ENCODE measurements around the gene STX3. TPM values are rescaled to one million over a fixed set of nuclear protein-coding genes. Genes with fewer than 3 reads are reported as not detected.

The STX3 gene
- total RNA-seq: 10 to 100 TPM in 1 of 4 donors, 1 to 10 TPM in 3; 7.3 to 11.1 (median 9.4) TPM
- polyA plus RNA-seq: 1 to 10 TPM; 3.8 to 6.1 (median 4.7) TPM
- long read RNA-seq, donor 1, transcript STX3-201 (11 exons, 3,299 nt): major isoform, 9 of 17 reads
- long read RNA-seq, donor 1, transcript STX3-203 (10 exons, 1,571 nt): minor isoform, 5 of 17 reads
- long read RNA-seq, donor 1, partial matches to known transcripts: 0 of 17 reads
- long read RNA-seq, donor 1, other reads (novel, unspliced or antisense): 3 of 17 reads
- long read RNA-seq, donor 2, transcript STX3-203 (10 exons, 1,571 nt): major isoform, 7 of 38 reads
- long read RNA-seq, donor 2, transcript STX3-201 (11 exons, 3,299 nt): minor isoform, 5 of 38 reads
- long read RNA-seq, donor 2, partial matches to known transcripts: 0 of 38 reads
- long read RNA-seq, donor 2, other reads (novel, unspliced or antisense): 26 of 38 reads

- Histone ChIP-seq H3K36me3 (ENCODE audit: insufficient read depth in 1 of 2, low read depth in 1 of 2) (no peaks in the 10 kb centered on the region), H3K4me1 (peaks cover 15% of the 10 kb centered on the region), H3K9me3 (no peaks in the 10 kb centered on the region), H3K27ac (peak within 1 kb of the TSS; percentile 92), H3K27me3 (ENCODE audit: insufficient read depth in 3 of 3, low read length in 2 of 3) (no peaks in the 10 kb centered on the region), H3K4me3 (peak within 1 kb of the TSS; percentile 89)
- intact Hi-C loops (cut with DNase I): loop anchor here (1.0 to 2.0 kb wide), 2 partner anchors 46 to 47 kb away; no protein-coding TSS in a partner anchor
- ATAC-seq (peak; percentile 85 to 88 (median 86)), DNase-seq (peak; percentile 75 to 82)
- TF ChIP-seq CTCF (IDR thresholded peaks at IDR 0.05): no peak
- 0% methylated on average over 58 to 80 of the region's 80 CpGs for WGBS, 3 donors
Measured at GRCh38 chr11:59754859-59755700, at the start of gene STX3. TSS of gene STX3 (plus strand) at chr11:59755376. CDS start at chr11:59755606, 230 bp downstream.

- H3K27ac ChIP-seq: no peak overlapping the region
- H3K4me1 ChIP-seq: no peaks in the 10 kb centered on the region
- H3K27me3 ChIP-seq (ENCODE audit: insufficient read depth in 3 of 3, low read length in 2 of 3): no peaks in the 10 kb centered on the region
- DNase-seq (no peak), ATAC-seq (no peak)
- no peak overlapping the region for H3K4me3 ChIP-seq
- H3K9me3 ChIP-seq: no peaks in the 10 kb centered on the region
- TF ChIP-seq CTCF (IDR thresholded peaks at IDR 0.05): no peak
- WGBS, 3 donors: 84 to 90% (median 86%) methylated on average over 5 of the region's 5 CpGs
- no peaks in the 10 kb centered on the region for H3K36me3 ChIP-seq (ENCODE audit: insufficient read depth in 1 of 2, low read depth in 1 of 2)
- intact Hi-C loops (cut with DNase I): no loop called here
Measured at GRCh38 chr11:59706518-59707285, 48.5 kb upstream of the STX3 start.

GRCh38 chr11:59707371-59707770, 47.8 kb upstream of the STX3 start:
- no peak for TF ChIP-seq CTCF (IDR thresholded peaks at IDR 0.05)
- no peak overlapping the region for H3K27ac ChIP-seq
- WGBS, 3 donors: 67 to 81% (median 79%) methylated on average over 1 of the region's 1 CpG
- no peaks in the 10 kb centered on the region for H3K36me3 ChIP-seq (ENCODE audit: insufficient read depth in 1 of 2, low read depth in 1 of 2)
- no peaks in the 10 kb centered on the region for H3K27me3 ChIP-seq (ENCODE audit: insufficient read depth in 3 of 3, low read length in 2 of 3)
- no peak overlapping the region for H3K4me3 ChIP-seq
- DNase-seq: no peak
- no peak for ATAC-seq
- H3K4me1 ChIP-seq: no peaks in the 10 kb centered on the region
- intact Hi-C loops (cut with DNase I): no loop called here
- no peaks in the 10 kb centered on the region for H3K9me3 ChIP-seq

- Histone ChIP-seq H3K9me3 (no peaks in the 10 kb centered on the region), H3K27ac (no peak overlapping the region), H3K4me1 (no peaks in the 10 kb centered on the region), H3K4me3 (no peak overlapping the region), H3K27me3 (ENCODE audit: insufficient read depth in 3 of 3, low read length in 2 of 3) (no peaks in the 10 kb centered on the region), H3K36me3 (ENCODE audit: insufficient read depth in 1 of 2, low read depth in 1 of 2) (no peaks in the 10 kb centered on the region)
- 21 to 53% (median 34%) methylated on average over 1 of the region's 1 CpG for WGBS, 3 donors
- DNase-seq (no peak), ATAC-seq (no peak)
- intact Hi-C loops (cut with DNase I): no loop called here
- no peak for TF ChIP-seq CTCF (IDR thresholded peaks at IDR 0.05)
Measured at GRCh38 chr11:59708537-59708936, 46.6 kb upstream of the STX3 start.

All from psoas muscle (tissue), 8 donors.